Muscle layer of colon (tissue), 2 donors: ENCODE results near the gene RAB40C.

Source experiments
- H3K27ac ChIP-seq: one replicate; pipeline ENCODE4 v1.7.0; 2013; ENCODE audit warnings: low read depth, mild to moderate bottlenecking, low read length, moderate library complexity
- H3K27me3 ChIP-seq, 2 donors: one replicate each; pipeline ENCODE4 v1.7.0; 2013; ENCODE audit warnings: low read length in 2 of 2, mild to moderate bottlenecking in 2 of 2; ENCODE audit not compliant: insufficient read depth in 2 of 2, control insufficient read depth in 1 of 2
- H3K36me3 ChIP-seq: one replicate; pipeline ENCODE4 v1.7.0; 2013; ENCODE audit warnings: mild to moderate bottlenecking, low read length; ENCODE audit not compliant: insufficient read depth
- H3K4me1 ChIP-seq: one replicate; pipeline ENCODE4 v1.7.0; 2013; ENCODE audit warnings: mild to moderate bottlenecking, low read length; ENCODE audit not compliant: insufficient read depth
- H3K4me3 ChIP-seq, 2 donors: one replicate each; pipeline ENCODE4 v1.7.0; 2013; ENCODE audit warnings: low read length in 2 of 2, low read depth in 1 of 2, mild to moderate bottlenecking in 1 of 2, moderate library complexity in 1 of 2
- H3K9ac ChIP-seq: one replicate; pipeline ENCODE4 v1.7.0; 2013; ENCODE audit warnings: low read length
- H3K9me3 ChIP-seq: one replicate; pipeline ENCODE4 v1.7.0; 2013; ENCODE audit warnings: mild to moderate bottlenecking, low read length
- donor health status: abdominal sarcoma.
- donor health status: Adenocarcinoma of cecum.

RAB40C gene

DNA sequence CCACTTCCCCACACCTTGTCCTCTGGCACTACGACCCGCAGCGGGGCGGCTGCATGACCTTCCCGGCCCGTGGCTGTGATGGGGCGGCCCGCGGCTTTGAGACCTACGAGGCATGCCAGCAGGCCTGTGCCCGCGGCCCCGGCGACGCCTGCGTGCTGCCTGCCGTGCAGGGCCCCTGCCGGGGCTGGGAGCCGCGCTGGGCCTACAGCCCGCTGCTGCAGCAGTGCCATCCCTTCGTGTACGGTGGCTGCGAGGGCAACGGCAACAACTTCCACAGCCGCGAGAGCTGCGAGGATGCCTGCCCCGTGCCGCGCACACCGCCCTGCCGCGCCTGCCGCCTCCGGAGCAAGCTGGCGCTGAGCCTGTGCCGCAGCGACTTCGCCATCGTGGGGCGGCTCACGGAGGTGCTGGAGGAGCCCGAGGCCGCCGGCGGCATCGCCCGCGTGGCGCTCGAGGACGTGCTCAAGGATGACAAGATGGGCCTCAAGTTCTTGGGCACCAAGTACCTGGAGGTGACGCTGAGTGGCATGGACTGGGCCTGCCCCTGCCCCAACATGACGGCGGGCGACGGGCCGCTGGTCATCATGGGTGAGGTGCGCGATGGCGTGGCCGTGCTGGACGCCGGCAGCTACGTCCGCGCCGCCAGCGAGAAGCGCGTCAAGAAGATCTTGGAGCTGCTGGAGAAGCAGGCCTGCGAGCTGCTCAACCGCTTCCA lies 43.6 kb downstream of the RAB40C start:
- peaks cover 9% of the 10 kb centered on the region for H3K36me3 ChIP-seq
- no peak overlapping the region for H3K27ac ChIP-seq
- peaks cover 0 to 10% of the 10 kb centered on the region in 2 donors for H3K27me3 ChIP-seq
- peaks cover 8% of the 10 kb centered on the region for H3K4me1 ChIP-seq
- no peaks in the 10 kb centered on the region for H3K9me3 ChIP-seq
- H3K4me3 ChIP-seq: no peak overlapping the region
- H3K9ac ChIP-seq: no peak overlapping the region

- no peaks in the 10 kb centered on the region for H3K9me3 ChIP-seq
- H3K9ac ChIP-seq: no peak overlapping the region
- H3K36me3 ChIP-seq: peaks cover 9% of the 10 kb centered on the region
- H3K27ac ChIP-seq: no peak overlapping the region
- peaks cover 8% of the 10 kb centered on the region for H3K4me1 ChIP-seq
- peaks cover 0 to 10% of the 10 kb centered on the region in 2 donors for H3K27me3 ChIP-seq
- no peak overlapping the region for H3K4me3 ChIP-seq
These were observed 44.3 kb downstream of the RAB40C start for GRCh38 chr16:634051-634670.

- Histone ChIP-seq H3K4me1 (peaks cover 8% of the 10 kb centered on the region), H3K9me3 (no peaks in the 10 kb centered on the region), H3K4me3 (peak overlapping the region; percentile 82 to 96), H3K9ac (no peak overlapping the region), H3K36me3 (peaks cover 9% of the 10 kb centered on the region), H3K27ac (no peak overlapping the region), H3K27me3 (peaks cover 0 to 10% of the 10 kb centered on the region in 2 donors)
These were observed 45.1 kb downstream of the RAB40C start for GRCh38 chr16:634996-635395.

GRCh38 chr16:635573-636205 lies 45.8 kb downstream of the RAB40C start:
- Histone ChIP-seq H3K36me3 (peaks cover 9% of the 10 kb centered on the region), H3K9ac (no peak overlapping the region), H3K9me3 (no peaks in the 10 kb centered on the region), H3K27ac (peak overlapping the region; percentile 99), H3K27me3 (peaks cover 0 to 9% of the 10 kb centered on the region in 2 donors), H3K4me1 (peaks cover 8% of the 10 kb centered on the region), H3K4me3 (peak overlapping the region; percentile 82 to 96)

DNA sequence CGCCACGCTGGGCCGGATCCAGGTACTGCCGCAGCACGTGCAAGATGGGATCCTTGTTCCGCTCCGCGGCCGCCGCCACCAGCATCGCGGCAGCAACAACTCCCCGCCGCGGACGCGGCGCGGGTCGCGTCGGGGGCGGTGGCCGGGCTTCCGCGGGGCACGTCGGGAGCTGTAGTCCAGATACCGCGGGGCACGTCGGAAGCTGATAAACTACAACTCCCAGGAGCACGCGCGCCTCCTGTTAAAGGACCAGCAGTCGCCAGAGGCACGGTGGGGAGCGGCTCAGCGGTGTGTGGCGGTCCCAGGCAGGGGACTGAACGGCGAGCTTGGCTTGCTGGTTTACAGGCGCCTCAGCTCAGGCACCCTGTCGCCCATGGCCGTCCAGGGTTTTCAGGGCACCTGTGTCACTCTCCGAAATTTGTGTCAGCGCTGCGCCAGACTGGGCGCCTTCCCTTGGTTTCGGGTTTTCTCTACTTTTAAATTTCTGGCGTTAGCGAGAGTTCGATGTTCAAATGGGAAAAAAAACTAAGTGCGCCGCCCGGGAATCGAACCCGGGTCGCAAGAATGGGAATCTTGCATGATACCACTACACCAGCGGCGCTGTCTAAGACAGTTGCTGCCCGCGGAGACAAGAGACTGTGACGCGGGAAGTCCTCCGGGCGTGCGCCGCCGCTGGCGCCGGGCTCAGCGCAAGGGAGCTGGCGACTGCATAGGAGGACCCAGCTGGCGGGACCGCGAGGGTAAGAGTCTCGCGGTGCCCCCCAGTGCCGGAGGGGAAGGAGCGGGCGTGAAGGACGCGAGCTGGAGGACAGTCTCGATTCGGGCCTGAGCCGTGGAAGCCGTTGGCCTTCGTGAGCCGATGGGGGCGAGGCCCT lies 46.6 kb downstream of the RAB40C start, which contains the start of gene METTL26:
Gene METTL26, minus strand, starts transcription at position 100 of the 875 bp plus-strand sequence. Its CDS starts 15 bp downstream, at position 85.
- H3K4me1 ChIP-seq: peaks cover 8% of the 10 kb centered on the region
- peaks cover 0 to 3% of the 10 kb centered on the region in 2 donors for H3K27me3 ChIP-seq
- peaks cover 9% of the 10 kb centered on the region for H3K36me3 ChIP-seq
- H3K9ac ChIP-seq: peak within 1 kb of the TSS; percentile 39
- no peaks in the 10 kb centered on the region for H3K9me3 ChIP-seq
- H3K27ac ChIP-seq: peak within 1 kb of the TSS; percentile 99
- peak within 1 kb of the TSS; percentile 82 to 96 for H3K4me3 ChIP-seq

- H3K27ac ChIP-seq: peak overlapping the region; percentile 99
- peaks cover 8% of the 10 kb centered on the region for H3K4me1 ChIP-seq
These were observed 47.5 kb downstream of the RAB40C start for GRCh38 chr16:637081-638018.

GRCh38 chr16:638034-638543 lies 48.2 kb downstream of the RAB40C start:
- peak overlapping the region; percentile 34 for H3K27ac ChIP-seq
- peaks cover 9% of the 10 kb centered on the region for H3K36me3 ChIP-seq
- H3K9me3 ChIP-seq: no peaks in the 10 kb centered on the region
- H3K4me3 ChIP-seq: no peak overlapping the region
- H3K9ac ChIP-seq: no peak overlapping the region
- peaks cover 14% of the 10 kb centered on the region for H3K4me1 ChIP-seq
- no peaks in the 10 kb centered on the region for H3K27me3 ChIP-seq

More at GRCh38 chr16:637081-638018, 47.5 kb downstream of the RAB40C start:
- Histone ChIP-seq H3K27me3 (peaks cover 0 to under 1% of the 10 kb centered on the region in 2 donors), H3K4me3 (peak overlapping the region; percentile 82 to 96), H3K36me3 (peaks cover 9% of the 10 kb centered on the region), H3K9me3 (no peaks in the 10 kb centered on the region), H3K9ac (no peak overlapping the region)

- peaks cover 7% of the 10 kb centered on the region for H3K36me3 ChIP-seq
- H3K4me3 ChIP-seq: no peak overlapping the region
- H3K27me3 ChIP-seq: no peaks in the 10 kb centered on the region
- H3K4me1 ChIP-seq: peaks cover 16% of the 10 kb centered on the region
- no peak overlapping the region for H3K27ac ChIP-seq
- no peak overlapping the region for H3K9ac ChIP-seq
- no peaks in the 10 kb centered on the region for H3K9me3 ChIP-seq
These were observed 49.0 kb downstream of the RAB40C start for GRCh38 chr16:638836-639235.

- Histone ChIP-seq H3K27ac (peak overlapping the region; percentile 80), H3K4me1 (peaks cover 9% of the 10 kb centered on the region), H3K27me3 (no peaks in the 10 kb centered on the region), H3K36me3 (no peaks in the 10 kb centered on the region), H3K9me3 (no peaks in the 10 kb centered on the region), H3K4me3 (no peak overlapping the region), H3K9ac (no peak overlapping the region)
These were observed 50.7 kb downstream of the RAB40C start for GRCh38 chr16:640614-641013.
